Spleen (tissue), 11 donors: ENCODE measurements around the gene TMTC3. TPM values are rescaled to one million over a fixed set of nuclear protein-coding genes. Genes with fewer than 3 reads are reported as not detected.

Source experiments
- DNase-seq: peaks from one replicate; pipeline ENCODE4 v3.0.0-alpha.2; 2020
- H3K27ac ChIP-seq, 8 donors: fragments of 200-600 bp; sonication (generic) in 7 of 8; 1 replicate in 4 of 8; 2 replicates in 4 of 8; pipeline versions ENCODE4 v1.5.0 to v1.8.0; 2016 to 2021; ENCODE audit warnings: inconsistent platforms in 4 of 8, mild to moderate bottlenecking in 4 of 8, moderate library complexity in 1 of 8
- H3K27me3 ChIP-seq, 7 donors: fragments of 200-600 bp; sonication (generic) in 6 of 7; replicated peaks in 1 of 7; 1 replicate in 4 of 7; 2 replicates in 3 of 7; pipeline versions ENCODE4 v1.5.0 to v1.8.0; 2016 to 2021; ENCODE audit warnings: inconsistent platforms in 3 of 7, mild to moderate bottlenecking in 1 of 7
- H3K36me3 ChIP-seq, 6 donors: fragments of 200-600 bp; sonication (generic) in 5 of 6; 1 replicate in 4 of 6; 2 replicates in 2 of 6; pipeline versions ENCODE4 v1.5.0 to v1.8.0; 2016 to 2021; ENCODE audit warnings: inconsistent platforms in 2 of 6
- H3K4me1 ChIP-seq, 6 donors: fragments of 200-600 bp; sonication (generic) in 5 of 6; 1 replicate in 3 of 6; 2 replicates in 3 of 6; pipeline versions ENCODE4 v1.5.0 to v1.8.0; 2016 to 2021; ENCODE audit warnings: inconsistent platforms in 3 of 6
- H3K4me3 ChIP-seq, 8 donors: fragments of 200-600 bp; sonication (generic) in 7 of 8; 1 replicate in 4 of 8; 2 replicates in 4 of 8; pipeline versions ENCODE4 v1.5.0 to v1.8.0; 2016 to 2021; ENCODE audit warnings: inconsistent platforms in 4 of 8, mild to moderate bottlenecking in 4 of 8, moderate library complexity in 2 of 8
- H3K9me3 ChIP-seq, 8 donors: fragments of 200-600 bp; sonication (generic) in 7 of 8; 1 replicate in 4 of 8; 2 replicates in 4 of 8; pipeline versions ENCODE4 v1.5.0 to v1.8.0; 2016 to 2021; ENCODE audit warnings: inconsistent platforms in 4 of 8
- CTCF ChIP-seq, 11 experiments: fragments of 200-600 bp in 7 of 11; fragments of 450-650 bp in 4 of 11; sonication (generic) in 4 of 11; IDR thresholded peaks in 8 of 11; conservative IDR thresholded peaks in 3 of 11; 1 replicate in 7 of 11; 2 replicates in 4 of 11; pipeline versions ENCODE4 v1.4.0 to v1.8.0; 2016 to 2021; ENCODE audit warnings: antibody characterized with exemption in 11 of 11, inconsistent platforms in 4 of 11, mild to moderate bottlenecking in 1 of 11
- POLR2A ChIP-seq, 3 donors: fragments of 450-650 bp; IDR thresholded peaks; one replicate each; pipeline ENCODE4 v1.5.1; 2017; ENCODE audit warnings: antibody characterized with exemption in 3 of 3, mild to moderate bottlenecking in 1 of 3
- POLR2AphosphoS5 ChIP-seq, 3 donors: sonication (generic); formaldehyde crosslinking; IDR thresholded peaks; one replicate each; pipeline ENCODE4 v1.5.1; 2017; ENCODE audit warnings: antibody characterized with exemption in 3 of 3
- WGBS, 5 donors: extraction: QIAGEN DNeasy Blood & Tissue Kit in 3 of 5; methylation state at CpG; one replicate each; pipeline versions ENCODE4 v1.1.5 to v1.1.7; 2013 to 2018; 5-methylcytosine and 5-hydroxymethylcytosine counted together
- intact Hi-C: fragments of 100-400 bp; cut with DNase I; formaldehyde crosslinking; loops from one replicate; pipeline ENCODE4 v1.15.0; 2023; ENCODE audit warnings: low total_unique reads
- polyA plus RNA-seq, 3 donors: library from polyadenylated mRNA; stranded (reverse); fragments of 200-250 nt; gene quantifications; one replicate each; pipeline ENCODE4 v1.2.1, GENCODE V29; 2013
- total RNA-seq, 7 donors: library from RNA; depleted of rRNA in 3 of 7; stranded (reverse); fragments of >200 nt in 3 of 7; fragmentation: NEBNext Ultra II Directional in 4 of 7; extraction: Animal tissue kit (Norgen Biotek cat#: 25700) in 4 of 7; gene quantifications; one replicate each; pipeline versions ENCODE4 v1.1.0 to v1.2.1, GENCODE V29; 2016 to 2021
- donor health status: healthy with polysubstance abuse.
- donor health status: DM: no; HTN: no; CAD: no; lungs with moderate emphysema.
- donor health status: DM: no; HTN: no; CAD: no.
- donor health status: Bipolar disorder and iron deficiency.
- donor health status: healthy.
- donor health status: DM: no; HTN: no; CAD: no.
- donor health status: DM: yes; HTN: yes; CAD: no.

The TMTC3 gene
- total and polyA plus RNA-seq, 10 donors: 1.5 to 14.5 (median 10.1) TPM

DNA sequence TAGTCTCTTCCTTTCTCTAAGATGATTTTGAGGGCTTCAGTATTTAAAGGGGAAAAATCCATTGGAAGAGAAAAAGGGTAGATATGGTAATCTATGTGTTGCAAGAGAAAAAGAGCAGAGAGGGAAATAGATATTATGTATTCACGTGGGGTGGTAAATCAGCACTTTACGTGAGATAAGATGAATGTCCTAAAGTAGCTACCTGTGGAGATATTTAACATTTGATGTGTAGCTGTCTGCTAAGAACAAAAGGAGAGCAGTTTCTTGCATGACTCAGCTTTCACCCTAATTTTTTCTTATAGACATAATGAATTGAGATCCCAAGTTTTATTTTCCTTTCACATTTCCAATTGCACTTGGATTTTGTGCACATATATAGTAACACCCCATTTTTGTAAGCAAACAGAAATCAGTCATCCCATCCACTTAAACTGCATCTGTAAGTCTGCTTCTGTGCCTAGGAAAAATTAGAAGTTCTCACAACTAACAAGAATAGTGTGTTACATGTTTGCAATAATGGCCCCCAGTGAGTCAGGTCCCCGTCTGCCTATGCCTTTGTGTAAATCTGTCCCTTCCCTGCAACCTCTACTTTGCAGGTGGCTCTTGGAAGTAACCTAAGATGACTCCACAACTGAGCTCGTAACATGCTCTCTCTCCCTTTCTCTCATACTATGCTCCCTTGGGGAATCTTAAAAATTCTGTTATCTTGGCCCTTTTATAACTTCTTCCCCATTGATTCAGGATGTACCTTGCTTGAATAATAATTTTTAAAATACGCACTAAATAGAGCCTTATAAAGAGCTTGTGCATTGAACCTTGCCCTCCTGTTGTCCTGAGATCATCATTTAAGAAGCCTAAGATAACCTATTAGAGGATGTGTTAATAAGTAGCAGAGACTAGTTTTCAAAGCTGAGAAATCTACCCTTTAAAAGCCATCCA, 3.7 kb downstream of the TMTC3 start:
- peaks cover 6 to 44% (median 24%) of the 10 kb centered on the region in 6 donors for H3K4me1 ChIP-seq
- intact Hi-C loops: no loop called here
- H3K27ac ChIP-seq: no peak overlapping the region
- WGBS, 5 donors: 84 to 92% (median 88%) methylated on average over 5 of the region's 5 CpGs
- DNase-seq: no peak
- peaks cover 0 to 20% (median 2%) of the 10 kb centered on the region in 6 donors for H3K36me3 ChIP-seq
- H3K9me3 ChIP-seq: no peaks in the 10 kb centered on the region
- H3K27me3 ChIP-seq: no peaks in the 10 kb centered on the region
- H3K4me3 ChIP-seq: no peak overlapping the region
- TF ChIP-seq POLR2AphosphoS5 (IDR thresholded peaks at IDR 0.05): no peak
- TF ChIP-seq POLR2A (IDR thresholded peaks at IDR 0.05): no peak
- TF ChIP-seq CTCF (IDR thresholded peaks at IDR 0.05 in 8 of 11, conservative IDR thresholded peaks at IDR 0.05 in 3 of 11): no peak

GRCh38 chr12:88150063-88150462, 8.0 kb downstream of the TMTC3 start:
- peaks cover 0 to 10% (median 0%) of the 10 kb centered on the region in 6 donors for H3K4me1 ChIP-seq

GRCh38 chr12:88153959-88154358, 11.9 kb downstream of the TMTC3 start:
- no peaks in the 10 kb centered on the region for H3K9me3 ChIP-seq
- peaks cover 0 to 46% (median 2%) of the 10 kb centered on the region in 6 donors for H3K36me3 ChIP-seq
- H3K27me3 ChIP-seq: no peaks in the 10 kb centered on the region
- TF ChIP-seq POLR2AphosphoS5 (IDR thresholded peaks at IDR 0.05) (no peak), CTCF (IDR thresholded peaks at IDR 0.05 in 8 of 11, conservative IDR thresholded peaks at IDR 0.05 in 3 of 11) (no peak), POLR2A (IDR thresholded peaks at IDR 0.05) (no peak)
- no peak for DNase-seq
- no peak overlapping the region for H3K27ac ChIP-seq
- H3K4me1 ChIP-seq: no peaks in the 10 kb centered on the region
- intact Hi-C loops: no loop called here
- H3K4me3 ChIP-seq: no peak overlapping the region
- WGBS, 5 donors: 87 to 94% (median 90%) methylated on average over 3 of the region's 3 CpGs

More at GRCh38 chr12:88150063-88150462, 8.0 kb downstream of the TMTC3 start:
- intact Hi-C loops: no loop called here
- H3K36me3 ChIP-seq: peaks cover 0 to 28% (median 2%) of the 10 kb centered on the region in 6 donors
- 87 to 96% (median 96%) methylated on average over 2 of the region's 2 CpGs for WGBS, 5 donors
- no peak overlapping the region for H3K4me3 ChIP-seq
- H3K9me3 ChIP-seq: no peaks in the 10 kb centered on the region
- TF ChIP-seq POLR2A (IDR thresholded peaks at IDR 0.05) (no peak), CTCF (IDR thresholded peaks at IDR 0.05 in 8 of 11, conservative IDR thresholded peaks at IDR 0.05 in 3 of 11) (no peak), POLR2AphosphoS5 (IDR thresholded peaks at IDR 0.05) (no peak)
- no peak for DNase-seq
- H3K27ac ChIP-seq: no peak overlapping the region
- no peaks in the 10 kb centered on the region for H3K27me3 ChIP-seq

DNA sequence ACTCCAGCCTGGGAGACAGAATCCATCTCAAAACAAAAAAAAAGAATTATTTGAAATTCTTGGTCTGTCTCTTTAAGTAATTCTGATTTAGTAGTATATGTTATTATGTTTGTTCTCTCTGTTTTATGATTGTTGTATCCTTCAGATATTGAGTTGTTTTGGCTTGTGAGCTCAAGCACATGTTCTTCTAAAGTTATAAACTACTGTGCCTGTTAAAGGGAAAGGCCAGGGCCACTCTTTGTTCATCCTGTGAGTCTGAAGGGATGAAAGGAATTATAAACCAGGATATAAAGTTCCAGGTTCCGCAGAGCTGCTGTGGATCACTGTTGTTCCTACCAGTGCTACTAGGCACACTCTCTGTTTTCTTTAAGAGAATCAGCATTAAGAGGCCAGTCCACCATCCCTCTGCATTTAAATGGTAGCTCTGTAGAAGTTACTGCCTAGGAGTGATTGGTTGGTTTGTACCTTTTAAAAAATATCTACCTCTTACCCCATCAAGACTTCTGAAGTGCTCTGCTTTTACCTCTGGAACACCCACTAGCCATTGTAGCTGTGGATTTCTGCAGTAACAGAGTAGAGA, 14.1 kb downstream of the TMTC3 start:
- Histone ChIP-seq H3K27me3 (no peaks in the 10 kb centered on the region), H3K4me1 (no peaks in the 10 kb centered on the region), H3K9me3 (no peaks in the 10 kb centered on the region), H3K4me3 (no peak overlapping the region), H3K27ac (no peak overlapping the region), H3K36me3 (peaks cover 0 to 43% (median 4%) of the 10 kb centered on the region in 6 donors)
- DNase-seq: no peak
- intact Hi-C loops: no loop called here
- TF ChIP-seq CTCF (IDR thresholded peaks at IDR 0.05 in 8 of 11, conservative IDR thresholded peaks at IDR 0.05 in 3 of 11) (no peak), POLR2AphosphoS5 (IDR thresholded peaks at IDR 0.05) (no peak), POLR2A (IDR thresholded peaks at IDR 0.05) (no peak)
- 94 to 100% (median 96%) methylated on average over 1 of the region's 1 CpG for WGBS, 5 donors
